ENCODE measurements around the gene BRIP1.
"Not testable (repeated sequence)": the region's sequence is repeated elsewhere in the genome, so short reads cannot be mapped to it uniquely, and the experiment has no call there.

Gene BRIP1

DNA sequence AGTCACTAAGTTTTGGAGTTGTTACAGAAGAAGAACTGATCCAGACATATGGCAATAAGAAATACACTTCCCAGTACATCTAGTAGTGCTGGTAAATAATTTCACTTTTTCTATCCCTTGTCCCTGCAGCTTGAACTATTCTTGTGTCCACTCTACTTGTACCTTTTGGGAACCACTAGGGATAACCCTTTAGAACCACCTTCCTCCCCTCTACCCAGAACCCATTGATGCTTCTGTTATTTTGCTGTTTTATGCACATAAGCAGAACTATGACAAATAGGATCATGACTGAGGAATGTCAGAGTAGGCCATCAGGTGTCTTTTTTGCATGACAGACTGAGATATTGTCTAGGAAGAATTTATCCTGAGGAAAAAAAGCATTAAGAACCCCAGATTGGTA is 125.1 kb downstream of the BRIP1 start:
- DNase-seq (ENCODE audit: extremely low spot score, insufficient read length, low read depth) (no peak), FAIRE-seq (no peak)

DNA sequence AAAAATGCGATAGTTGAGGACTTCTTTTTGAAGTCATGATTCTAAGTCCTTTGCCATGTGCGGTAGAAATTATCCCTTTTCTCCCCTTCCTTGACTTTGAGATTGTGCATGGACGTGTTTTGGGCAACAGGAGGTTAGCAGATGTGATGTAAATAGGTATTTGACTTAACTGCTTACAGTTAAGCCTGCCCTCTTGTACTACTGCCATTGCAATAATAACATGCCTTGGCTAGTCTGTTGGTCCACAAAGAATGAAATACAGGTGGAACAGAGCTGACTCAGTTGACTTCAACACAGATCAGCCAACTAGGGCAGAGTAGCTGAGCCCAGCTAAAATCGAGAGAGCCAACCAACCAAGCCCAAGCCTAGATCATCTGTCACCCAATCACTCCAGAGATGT is 125.5 kb downstream of the BRIP1 start:
- no peak for FAIRE-seq

DNA sequence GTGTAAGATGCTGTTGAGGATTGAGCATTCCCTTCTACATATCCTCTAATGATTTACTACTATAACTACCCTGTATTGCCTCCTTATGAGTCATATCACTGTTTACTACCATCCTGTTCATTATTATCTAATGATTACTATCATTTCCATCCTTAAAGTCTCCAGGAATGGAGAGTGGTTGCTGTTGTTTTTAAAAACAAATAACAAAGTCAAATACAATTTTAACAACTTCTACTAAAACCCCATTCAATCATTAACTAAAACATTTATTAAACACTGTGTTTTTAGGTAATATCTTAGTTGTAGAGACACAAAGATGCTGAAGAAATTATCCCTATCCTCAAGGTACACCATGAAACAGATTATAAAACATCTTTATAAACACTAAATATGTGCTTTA is 126.9 kb downstream of the BRIP1 start:
- no peak for FAIRE-seq
- no peak for DNase-seq (ENCODE audit: extremely low spot score, insufficient read length, low read depth)

More for the DNA sequence above, 125.5 kb downstream of the BRIP1 start:
- DNase-seq (ENCODE audit: extremely low spot score, insufficient read length, low read depth): no peak

DNA sequence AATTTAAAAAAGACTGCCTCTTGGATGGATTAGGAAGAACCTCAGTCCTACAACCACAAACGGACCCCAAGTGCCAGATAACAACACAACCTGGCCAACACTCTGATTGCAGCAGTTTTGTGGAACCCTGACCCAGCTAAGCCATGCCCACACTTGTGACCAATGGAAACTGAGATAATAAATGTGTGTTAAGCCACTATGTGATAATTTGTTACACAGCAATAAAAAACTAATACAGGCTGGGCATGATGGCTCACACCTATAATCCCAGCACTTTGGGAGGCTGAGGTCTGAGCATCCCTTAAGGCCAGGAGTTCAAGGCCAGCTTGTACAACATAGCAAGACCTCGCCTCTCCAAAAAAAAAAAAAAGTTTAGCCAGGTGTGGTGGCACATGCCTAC is 127.5 kb downstream of the BRIP1 start:
- no peak for FAIRE-seq

DNA sequence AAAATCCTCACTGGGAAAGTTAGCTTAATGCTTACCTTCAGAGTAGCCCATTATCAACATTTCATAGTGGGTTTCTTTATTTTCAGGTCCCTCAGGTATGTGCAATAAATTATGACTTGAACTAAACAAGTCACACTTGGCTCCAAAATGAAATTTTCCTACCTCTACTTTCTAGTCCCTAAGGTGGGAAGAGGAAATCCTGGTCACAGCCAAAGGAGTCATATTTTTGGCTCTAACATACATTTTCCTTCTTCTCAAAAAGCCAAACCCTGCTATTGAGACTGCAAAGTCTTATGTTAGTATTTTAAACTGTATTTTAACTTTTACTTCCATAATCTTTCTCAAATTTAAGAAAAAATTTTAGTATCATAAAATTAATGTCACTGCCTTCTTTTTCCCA is 128.9 kb downstream of the BRIP1 start:
- FAIRE-seq (no peak), DNase-seq (ENCODE audit: extremely low spot score, insufficient read length, low read depth) (no peak)

More for the DNA sequence above, 127.5 kb downstream of the BRIP1 start:
- DNase-seq (ENCODE audit: extremely low spot score, insufficient read length, low read depth): no peak

DNA sequence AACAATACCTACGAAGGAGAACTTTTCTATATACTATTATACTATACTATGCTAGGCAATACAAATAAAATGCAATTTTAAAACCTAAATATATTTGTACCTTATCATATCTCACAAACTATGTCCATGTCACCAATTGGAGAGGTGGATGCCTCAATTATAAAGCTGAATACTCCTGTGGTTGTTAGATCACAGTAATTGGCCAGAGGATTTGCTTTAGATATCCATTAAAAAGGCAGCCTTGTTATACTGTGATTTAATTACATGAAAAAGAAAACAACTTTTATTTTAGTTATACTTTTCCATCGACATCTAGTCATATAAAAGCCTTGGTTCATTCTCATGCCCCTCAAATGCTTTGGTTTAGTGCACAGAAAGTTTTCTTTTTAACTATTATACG is 129.3 kb downstream of the BRIP1 start:
- no peak for DNase-seq (ENCODE audit: extremely low spot score, insufficient read length, low read depth)
- no peak for FAIRE-seq

DNA sequence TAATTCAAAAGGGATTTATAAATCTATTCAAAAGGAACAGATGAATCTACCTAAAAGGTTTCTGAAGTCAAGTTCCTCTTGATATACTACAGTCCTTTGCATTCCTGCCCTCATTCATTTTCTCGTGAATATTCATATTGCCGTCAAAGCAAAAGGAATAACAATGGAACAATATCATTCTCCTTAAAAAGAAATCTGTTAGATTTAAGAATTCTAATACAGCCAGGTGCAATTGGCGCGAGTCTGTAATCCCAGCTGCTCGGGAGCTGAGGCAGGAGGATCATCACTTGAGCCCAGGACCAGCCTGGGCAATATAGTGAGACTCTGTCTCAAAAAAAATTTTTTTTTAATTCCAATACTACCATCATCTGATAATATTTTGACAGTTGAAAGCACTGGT is 130.3 kb downstream of the BRIP1 start:
- FAIRE-seq (no peak), DNase-seq (ENCODE audit: extremely low spot score, insufficient read length, low read depth) (no peak)

DNA sequence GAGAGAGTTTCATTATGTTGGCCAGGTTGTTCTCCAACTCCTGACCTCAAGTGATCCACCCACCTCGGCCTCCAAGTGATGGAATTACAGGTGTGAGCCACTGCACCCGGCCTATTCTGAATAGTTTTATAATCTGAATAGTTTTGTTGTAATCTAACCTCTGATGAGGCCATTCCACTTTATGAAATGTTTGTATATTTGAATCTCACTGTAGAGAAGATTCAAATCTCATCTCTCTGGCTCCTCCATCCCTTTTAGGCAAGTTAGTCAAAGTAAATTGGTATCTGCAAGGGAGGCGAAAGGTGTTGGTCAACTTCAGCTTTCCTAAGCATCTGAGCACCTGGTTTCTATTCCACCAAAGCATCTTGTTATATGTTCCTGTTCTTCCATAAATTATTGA is 131.2 kb downstream of the BRIP1 start:
- DNase-seq (ENCODE audit: extremely low spot score, insufficient read length, low read depth): no peak
- FAIRE-seq: no peak

DNA sequence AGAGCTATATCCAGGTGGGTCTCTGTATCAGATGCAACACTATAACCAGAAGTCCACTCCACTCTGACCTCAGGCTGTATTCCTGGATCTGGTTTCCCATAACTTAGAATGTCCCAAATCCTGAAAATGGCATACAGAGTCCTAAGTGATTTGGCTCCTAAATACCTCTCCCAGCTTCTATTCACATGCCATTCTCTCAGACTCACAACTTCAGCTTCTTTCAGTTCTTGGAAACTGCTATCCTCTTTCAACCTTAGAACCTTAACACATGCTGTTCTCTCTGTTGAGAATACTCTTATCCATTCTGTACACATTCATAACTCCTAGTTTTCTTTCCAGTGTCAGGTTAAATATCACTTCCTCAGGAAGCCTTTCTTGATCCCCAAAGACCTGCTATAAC is 132.0 kb downstream of the BRIP1 start:
- FAIRE-seq (no peak), DNase-seq (ENCODE audit: extremely low spot score, insufficient read length, low read depth) (no peak)

DNA sequence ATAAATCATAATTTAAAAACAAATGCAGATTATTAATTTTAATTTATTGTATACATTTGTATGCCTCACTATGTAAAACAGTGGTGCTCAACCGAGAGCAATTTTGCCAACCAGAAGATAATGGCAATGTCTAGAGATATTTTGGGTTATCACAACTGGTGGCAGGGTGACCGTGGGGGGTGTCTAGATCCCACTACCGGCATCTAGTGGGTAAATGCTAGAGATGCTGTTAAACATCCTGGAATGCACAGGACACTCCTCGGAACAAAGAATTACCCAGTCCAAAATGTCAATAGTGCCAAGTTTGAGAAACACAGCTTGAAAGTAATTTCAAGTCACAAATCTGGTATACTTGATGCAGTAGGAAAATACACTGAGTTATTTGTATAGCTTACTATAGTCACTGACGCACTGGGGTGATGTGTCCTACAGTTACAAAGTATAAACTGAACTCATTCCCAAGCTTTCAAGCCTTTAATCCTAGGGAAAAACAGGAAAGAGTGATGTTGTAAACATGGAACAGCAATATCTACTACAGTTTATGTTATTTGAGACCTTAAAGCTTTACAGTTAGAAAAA is 133.5 kb downstream of the BRIP1 start:
- no peak for FAIRE-seq
- DNase-seq (ENCODE audit: extremely low spot score, insufficient read length, low read depth): no peak

DNA sequence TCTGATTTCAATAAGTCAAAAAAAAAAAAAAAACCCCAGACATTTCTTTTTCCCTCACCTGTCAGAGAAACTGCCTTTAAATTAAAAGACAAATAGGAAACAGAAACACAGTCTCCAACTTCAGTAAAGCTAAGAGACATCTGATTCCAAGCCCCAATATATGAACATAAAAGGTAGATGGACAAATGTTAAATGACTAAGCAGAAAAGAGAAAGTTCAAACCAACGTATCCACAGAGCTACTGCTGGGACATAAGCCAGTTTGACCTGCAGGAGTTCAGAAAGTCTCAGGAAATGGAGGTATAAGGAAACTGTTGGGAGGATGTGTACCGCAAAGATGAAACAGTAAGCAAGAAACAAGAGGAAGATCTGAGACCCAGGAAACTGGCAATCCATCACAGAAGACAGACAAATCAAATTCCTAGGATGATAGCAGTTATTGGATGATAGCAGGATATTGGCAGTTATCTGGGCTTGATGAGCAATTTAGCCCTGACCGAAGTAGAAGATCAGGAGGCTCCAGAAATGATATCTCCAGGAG is 135.0 kb downstream of the BRIP1 start:
- no peak for DNase-seq (ENCODE audit: extremely low spot score, insufficient read length, low read depth)
- no peak for FAIRE-seq

DNA sequence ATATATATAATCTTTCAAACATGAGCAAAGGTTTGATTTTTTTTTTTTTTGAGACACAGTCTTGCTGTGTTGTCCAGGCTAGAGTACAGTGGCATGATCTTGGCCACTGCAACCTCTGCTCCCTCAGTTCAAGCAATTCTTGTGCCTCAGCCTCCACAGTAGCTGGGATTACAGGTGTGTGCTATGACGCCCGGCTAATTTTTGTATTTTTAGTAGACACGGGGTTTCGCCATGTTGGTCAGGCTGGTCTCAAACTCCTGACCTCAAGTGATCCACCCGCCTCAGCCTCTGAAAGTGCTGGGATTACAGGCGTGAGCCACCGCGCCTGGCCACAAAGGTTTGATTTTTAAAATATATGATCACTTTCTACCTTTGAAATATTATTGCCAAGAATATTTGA is 135.5 kb downstream of the BRIP1 start:
- not testable (repeated sequence) for DNase-seq (ENCODE audit: extremely low spot score, insufficient read length, low read depth); FAIRE-seq

DNA sequence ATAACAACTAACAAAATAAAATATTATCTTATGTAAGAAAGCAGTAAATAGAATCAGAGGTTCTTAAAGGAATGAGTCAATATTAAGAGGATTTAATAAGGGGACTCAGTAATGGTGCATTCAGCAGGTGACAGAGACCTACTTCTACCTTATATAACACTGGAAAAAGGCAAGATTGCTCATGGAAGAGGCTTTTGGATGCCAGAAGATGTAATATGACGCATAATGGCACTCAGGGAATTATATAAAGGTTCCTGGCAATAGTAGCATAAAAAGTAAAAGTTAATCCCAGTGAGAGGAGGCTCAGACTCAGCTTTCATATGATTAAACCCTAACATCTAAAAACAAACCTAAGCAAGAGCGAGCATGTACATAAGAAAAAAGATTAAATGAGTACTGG is 136.4 kb downstream of the BRIP1 start:
- FAIRE-seq (no peak), DNase-seq (ENCODE audit: extremely low spot score, insufficient read length, low read depth) (no peak)

DNA sequence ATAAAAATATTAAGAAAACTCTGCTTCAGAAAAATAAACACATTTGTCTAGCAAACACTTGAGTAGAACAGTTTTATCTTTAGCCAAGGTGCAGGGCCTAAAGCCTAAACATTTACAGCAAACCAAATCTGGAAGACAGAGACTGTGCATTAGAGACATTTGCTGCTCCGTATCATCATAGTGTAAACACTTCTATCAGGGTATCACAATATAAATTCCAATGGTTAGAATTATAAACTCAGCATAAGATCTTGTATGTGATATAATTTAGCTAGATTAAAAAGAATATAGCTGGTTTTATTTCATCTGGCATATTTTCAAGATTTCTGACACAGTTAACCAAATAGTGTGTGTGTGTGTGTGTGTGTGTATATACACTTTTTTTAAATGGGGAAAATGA is 138.6 kb downstream of the BRIP1 start:
- FAIRE-seq (no peak), DNase-seq (ENCODE audit: extremely low spot score, insufficient read length, low read depth) (no peak)

DNA sequence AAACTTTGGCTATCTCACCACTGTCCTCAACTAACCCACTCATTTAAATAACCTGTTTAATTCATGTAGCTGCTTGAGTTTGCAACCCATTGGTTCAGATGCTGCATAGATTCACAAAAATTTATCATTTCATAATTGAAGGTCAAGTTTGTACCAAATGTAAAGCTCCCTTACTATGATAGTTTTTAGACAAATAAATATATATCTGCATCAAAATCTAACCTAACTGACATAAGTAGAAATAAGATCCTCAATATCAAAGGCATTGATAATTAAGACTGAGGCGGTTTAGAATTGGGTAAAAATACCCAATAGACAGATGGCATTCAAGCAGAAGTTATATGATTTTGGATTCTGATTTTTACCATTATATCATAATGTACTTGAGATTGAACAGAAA is 139.4 kb downstream of the BRIP1 start:
- FAIRE-seq (no peak), DNase-seq (ENCODE audit: extremely low spot score, insufficient read length, low read depth) (no peak)

DNA sequence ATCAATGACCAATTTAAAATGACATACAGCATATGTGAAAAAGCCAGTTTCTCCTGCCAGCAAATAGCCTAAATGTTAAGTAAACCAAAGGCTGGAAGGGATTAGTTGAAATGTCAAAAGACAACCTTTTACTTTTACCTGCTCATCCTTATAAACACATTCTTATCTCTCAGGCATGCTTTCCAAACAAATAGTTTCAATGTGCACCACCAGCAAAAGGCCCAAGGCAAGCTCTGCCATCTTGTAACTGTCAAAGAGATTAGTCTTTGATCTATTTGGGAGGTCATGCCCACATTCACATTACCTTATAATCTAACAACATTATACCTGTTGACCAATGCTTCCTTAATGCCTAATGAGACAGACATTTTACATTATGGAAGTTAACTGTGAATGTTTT is 140.1 kb downstream of the BRIP1 start:
- FAIRE-seq: peak; percentile 21
- no peak for DNase-seq (ENCODE audit: extremely low spot score, insufficient read length, low read depth)

DNA sequence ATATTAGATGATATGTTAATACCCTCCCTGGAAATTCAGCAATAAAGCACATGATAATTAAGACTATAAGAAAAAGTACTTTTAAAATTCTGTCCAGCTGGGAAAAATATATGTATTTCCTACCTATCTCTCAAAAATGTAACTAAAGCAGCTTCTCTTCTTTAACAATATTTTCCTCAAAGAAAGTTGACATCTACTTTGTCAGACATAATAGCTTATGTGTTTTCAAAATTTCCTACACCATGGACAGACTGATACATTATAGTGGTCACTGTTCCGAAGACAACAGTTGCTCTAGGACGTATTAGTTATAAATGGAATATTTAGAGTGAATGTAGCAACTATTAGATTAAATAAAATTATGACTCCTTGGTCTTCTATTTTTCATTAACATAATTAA is 140.9 kb downstream of the BRIP1 start:
- no peak for DNase-seq (ENCODE audit: extremely low spot score, insufficient read length, low read depth)
- no peak for FAIRE-seq

DNA sequence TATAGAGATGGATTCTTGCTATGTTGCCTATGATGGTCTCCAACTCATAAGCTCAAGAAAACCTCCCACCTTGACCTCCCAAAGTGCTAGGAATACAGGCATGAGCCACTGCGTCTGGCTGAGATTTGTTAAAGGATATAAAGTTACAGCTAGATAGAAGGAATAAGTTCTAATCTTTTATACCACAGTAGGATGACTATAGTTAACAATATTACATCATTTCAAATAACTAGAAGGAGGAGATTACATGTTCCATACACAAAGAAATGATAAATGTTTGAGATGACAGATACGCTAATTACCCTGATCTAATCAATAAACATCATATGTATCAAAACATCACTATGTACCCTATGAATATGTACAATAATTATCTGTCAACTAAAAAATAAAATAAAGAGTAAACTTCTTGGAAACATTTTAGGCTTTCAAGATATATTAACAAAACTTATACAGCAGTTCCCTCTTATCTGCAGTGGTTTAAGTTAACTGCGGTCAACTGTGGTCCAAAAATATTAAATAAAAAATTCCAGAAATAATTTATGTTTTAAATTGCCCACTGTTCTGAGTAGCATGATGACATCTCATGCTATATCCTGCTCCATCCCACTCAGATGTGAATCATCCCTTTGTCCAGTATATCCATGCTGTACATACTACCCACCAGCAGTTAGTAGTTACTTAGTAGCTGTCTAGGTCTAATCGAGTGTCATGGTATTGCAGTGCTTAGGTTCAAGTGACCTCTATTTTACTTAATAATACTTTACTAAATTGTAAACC is 143.1 kb downstream of the BRIP1 start:
- FAIRE-seq (no peak), DNase-seq (ENCODE audit: extremely low spot score, insufficient read length, low read depth) (no peak)

DNA sequence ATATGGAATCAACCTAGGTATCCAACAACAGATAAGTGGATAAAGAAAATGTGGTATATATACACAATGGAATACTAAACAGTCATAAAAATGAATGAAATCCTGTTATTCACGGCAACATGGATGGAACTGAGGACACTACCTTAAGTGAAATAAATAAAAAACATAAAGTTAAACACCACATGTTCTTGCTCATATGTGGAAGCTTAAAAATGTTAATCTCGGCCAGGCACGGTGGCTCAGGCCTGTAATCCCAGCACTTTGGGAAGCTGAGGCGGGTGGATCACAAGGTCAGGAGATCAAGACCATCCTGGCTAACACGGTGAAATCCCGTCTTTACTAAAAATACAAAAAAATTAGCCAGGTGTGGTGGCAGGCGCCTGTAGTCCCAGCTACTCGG is 144.1 kb downstream of the BRIP1 start:
- not testable (repeated sequence) for DNase-seq (ENCODE audit: extremely low spot score, insufficient read length, low read depth); FAIRE-seq

DNA sequence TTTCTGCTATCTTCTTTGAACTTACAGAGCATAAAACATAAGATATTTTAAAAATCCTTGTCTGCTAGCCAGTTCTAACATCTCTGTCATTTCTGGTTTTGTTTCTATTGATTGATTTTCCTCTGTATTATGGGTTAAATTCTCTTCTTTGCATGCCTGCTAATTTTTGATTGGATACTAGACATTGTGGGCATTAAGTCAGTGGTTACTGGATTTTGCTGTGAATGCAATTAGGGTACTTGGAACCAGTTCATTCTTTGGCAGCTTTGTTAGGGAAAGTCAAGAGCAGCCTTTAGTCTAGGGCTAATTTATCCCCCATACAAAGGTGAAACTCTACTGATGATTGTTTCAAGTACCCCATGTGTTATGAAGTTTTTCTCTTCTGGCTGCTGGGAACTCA is 145.3 kb downstream of the BRIP1 start:
- FAIRE-seq (no peak), DNase-seq (ENCODE audit: extremely low spot score, insufficient read length, low read depth) (no peak)

DNA sequence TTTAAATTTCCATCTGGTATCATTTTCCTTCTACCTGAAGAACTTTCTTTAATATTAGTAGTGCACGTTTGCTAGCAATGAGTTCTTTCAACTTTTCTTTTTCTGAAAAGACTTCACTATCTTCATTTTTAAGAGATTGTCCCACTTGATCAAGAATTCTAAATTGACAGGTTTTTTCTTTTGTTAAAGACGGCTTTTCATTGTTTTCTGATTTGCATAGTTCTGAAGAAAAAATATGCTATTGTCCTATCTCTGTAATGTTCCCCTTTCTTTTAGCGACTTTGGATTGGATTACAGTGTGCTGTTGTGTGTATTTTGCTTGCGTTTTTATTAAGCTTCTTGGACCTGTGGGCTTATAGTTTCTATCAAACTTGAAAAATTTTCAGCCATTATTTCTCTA is 146.0 kb downstream of the BRIP1 start:
- DNase-seq (ENCODE audit: extremely low spot score, insufficient read length, low read depth) (no peak), FAIRE-seq (no peak)
